ENCODE results near the gene DSC1.
"Not testable (repeated sequence)": the region's sequence is repeated elsewhere in the genome, so short reads cannot be mapped to it uniquely, and the experiment has no call there.

The DSC1 gene, protein sequence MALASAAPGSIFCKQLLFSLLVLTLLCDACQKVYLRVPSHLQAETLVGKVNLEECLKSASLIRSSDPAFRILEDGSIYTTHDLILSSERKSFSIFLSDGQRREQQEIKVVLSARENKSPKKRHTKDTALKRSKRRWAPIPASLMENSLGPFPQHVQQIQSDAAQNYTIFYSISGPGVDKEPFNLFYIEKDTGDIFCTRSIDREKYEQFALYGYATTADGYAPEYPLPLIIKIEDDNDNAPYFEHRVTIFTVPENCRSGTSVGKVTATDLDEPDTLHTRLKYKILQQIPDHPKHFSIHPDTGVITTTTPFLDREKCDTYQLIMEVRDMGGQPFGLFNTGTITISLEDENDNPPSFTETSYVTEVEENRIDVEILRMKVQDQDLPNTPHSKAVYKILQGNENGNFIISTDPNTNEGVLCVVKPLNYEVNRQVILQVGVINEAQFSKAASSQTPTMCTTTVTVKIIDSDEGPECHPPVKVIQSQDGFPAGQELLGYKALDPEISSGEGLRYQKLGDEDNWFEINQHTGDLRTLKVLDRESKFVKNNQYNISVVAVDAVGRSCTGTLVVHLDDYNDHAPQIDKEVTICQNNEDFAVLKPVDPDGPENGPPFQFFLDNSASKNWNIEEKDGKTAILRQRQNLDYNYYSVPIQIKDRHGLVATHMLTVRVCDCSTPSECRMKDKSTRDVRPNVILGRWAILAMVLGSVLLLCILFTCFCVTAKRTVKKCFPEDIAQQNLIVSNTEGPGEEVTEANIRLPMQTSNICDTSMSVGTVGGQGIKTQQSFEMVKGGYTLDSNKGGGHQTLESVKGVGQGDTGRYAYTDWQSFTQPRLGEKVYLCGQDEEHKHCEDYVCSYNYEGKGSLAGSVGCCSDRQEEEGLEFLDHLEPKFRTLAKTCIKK

DNA sequence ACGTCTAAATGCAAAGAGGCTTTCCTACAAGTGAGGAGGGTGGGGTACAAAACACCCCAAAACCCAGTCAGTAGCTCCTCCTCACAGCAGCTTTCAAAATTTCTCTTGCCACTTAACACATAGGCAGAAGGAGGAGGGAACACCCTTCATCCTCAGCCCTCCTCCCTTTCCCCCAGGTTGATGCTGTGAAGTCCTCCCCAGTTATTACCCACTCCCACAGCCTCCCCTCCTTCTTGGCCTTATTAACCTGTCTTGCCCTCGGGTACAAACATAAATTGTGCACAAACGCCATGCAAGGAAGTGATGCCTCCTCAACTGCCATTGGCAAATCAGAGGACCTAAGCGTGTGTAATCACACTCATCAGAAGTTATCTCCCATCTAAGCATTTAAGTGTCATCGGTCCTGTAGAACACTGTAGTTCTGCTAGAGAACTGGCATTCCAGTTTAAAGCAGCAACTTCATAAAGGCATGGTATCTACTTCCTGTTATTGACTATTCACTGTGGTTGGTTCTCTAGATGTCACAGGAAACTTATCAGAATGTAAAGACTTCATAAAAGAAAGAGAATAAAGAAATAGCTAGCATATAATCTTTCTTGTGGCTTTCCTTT, at the start of gene DSC1:
Gene DSC1, minus strand, starts transcription at position 32 of the 611 bp plus-strand sequence. CDS start 262 bp downstream, outside the sequence.
- DNase-seq (ENCODE audit: low read depth, low spot score): no peak

DNA sequence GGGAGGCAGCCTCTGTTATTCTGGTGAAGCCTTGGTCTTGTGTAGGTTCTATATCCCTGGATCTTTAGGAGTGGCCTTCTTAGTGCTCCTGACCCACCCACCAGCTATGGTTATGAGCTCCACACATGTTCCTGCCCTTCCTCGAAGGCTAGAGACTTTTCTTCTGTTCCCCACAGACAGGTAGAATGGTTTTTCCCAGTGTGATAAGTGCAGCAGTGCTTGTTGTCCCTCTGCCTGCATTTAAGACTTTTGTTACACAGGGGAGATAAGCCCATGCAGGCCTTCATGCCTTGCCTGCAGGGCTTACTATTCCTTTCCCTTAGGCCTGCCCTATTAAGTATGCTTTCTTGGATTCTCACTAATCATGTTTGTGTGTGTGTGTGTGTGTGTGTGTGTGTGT, 48.4 kb upstream of the DSC1 start:
- DNase-seq (ENCODE audit: low read depth, low spot score): no peak

DNA sequence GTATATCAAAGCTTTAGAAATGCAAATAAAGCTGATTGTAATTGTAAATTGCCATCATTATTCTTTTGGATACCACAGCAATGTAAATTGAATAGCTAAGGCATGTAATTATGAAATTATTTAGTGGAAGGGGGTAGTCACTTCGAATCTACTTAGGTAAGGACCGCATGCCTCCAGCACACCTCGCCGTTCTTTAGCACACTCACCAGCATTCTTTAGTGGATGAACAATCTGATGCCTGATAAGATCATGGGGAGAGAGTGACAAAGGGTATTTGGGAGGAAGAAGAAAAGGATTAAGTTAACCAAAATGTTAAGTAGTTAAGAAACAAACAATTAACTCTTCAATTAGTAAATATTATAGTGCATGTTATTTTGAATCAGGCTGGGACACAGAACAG, 46.4 kb upstream of the DSC1 start:
- no peak for DNase-seq (ENCODE audit: low read depth, low spot score)

DNA sequence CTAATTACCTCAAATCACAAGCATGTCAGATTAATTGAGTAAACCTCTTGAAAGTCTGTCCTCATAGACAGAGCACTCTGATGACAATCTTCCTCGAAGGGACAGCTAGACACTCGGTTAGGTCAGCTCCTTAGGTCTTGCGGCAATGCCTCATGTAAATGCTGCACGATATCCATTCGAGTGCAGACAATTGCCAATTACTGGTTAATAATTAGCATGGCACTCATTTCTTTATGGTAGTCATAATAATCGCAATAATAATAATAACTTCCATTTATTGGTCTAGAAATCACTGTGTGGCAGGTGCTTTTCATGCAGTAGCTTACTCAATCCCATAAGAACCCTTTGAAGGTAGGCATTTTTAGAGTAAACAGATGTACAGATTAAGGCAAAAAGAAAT, 44.7 kb upstream of the DSC1 start:
- no peak for DNase-seq (ENCODE audit: low read depth, low spot score)

DNA sequence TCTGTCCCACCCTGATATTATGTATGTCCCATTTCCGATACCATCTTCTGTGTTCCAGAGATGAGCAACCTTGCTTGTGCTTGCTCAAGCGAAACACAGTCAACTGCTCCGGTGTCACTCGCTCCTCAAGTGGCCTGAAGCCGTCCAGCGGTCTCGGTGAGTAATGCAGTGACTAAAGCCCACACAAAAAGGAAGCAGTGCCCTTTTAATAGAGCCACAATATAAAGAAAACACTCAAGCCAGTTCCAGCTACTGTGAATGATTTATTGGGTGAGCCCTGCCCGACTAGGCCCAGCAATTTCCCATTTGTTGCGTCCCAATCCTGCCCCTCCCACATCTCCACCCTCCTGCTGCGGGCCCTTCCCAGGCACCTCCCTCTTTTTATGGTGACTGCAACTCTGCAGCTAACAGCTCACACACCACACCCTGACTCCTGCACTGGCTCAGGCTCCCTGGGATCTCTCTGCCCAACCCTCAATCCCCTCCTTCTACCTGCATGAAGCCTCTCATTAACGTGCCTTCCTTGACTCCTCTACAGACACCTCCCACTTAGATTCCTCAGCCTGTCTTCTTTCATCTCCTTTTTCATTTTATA, 44.2 kb upstream of the DSC1 start:
- no peak for DNase-seq (ENCODE audit: low read depth, low spot score)

DNA sequence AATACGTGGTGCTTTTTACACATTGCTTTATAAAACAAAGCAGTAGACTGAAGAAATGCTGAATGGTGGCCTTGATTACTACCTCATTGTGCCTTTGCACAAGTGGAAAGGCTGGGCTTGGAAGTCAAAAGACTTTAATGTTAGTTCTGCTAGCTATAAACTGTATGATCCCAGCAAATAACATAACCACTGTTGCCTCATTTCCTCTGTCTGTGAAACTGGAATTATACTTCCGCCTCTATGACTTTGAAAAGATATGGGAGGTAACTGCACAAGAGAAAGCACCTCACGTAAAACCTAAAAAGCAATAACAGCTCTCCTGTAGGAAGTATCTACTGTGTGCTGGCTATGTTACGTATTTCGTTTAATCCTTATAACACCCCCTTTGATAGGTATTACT, 43.4 kb upstream of the DSC1 start:
- no peak for DNase-seq (ENCODE audit: low read depth, low spot score)

DNA sequence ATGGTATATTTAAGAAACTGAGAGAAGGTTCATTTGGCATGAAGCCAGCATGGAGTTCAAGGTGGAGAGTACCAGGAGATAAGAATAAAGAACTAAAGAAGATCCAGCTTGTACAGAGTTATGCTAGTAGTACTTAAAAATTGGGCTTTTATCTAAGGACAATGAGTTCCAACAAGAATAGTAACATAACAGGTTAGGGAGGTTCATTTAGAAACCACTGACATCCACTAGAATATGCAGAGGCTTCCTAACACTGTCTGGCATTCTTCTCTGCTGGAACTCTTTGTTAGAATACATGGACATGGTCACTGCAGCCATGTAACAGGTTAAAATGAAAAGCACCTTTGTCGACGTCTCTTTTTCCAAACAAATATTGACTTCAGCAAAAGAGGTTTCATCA, 42.6 kb upstream of the DSC1 start:
- DNase-seq (ENCODE audit: low read depth, low spot score): no peak

DNA sequence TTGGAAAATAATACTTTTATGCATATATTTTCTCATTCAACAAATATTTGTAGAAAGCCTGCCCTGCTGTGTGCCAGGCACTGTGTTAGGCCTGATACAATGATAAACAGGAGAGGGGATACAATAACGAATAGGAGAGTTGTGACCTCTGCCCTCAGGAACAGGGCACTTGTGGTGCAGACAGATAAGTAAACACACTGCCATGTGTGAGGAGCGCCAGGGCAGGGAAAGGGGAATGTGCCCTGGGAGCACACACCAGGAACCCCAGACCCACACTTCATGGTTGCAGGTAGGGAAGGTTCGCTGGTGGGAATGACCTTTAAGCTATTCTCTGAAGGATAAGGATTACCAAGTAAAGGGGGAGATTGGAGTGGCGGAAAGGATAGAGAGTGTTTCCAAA, 42.2 kb upstream of the DSC1 start:
- no peak for DNase-seq (ENCODE audit: low read depth, low spot score)

DNA sequence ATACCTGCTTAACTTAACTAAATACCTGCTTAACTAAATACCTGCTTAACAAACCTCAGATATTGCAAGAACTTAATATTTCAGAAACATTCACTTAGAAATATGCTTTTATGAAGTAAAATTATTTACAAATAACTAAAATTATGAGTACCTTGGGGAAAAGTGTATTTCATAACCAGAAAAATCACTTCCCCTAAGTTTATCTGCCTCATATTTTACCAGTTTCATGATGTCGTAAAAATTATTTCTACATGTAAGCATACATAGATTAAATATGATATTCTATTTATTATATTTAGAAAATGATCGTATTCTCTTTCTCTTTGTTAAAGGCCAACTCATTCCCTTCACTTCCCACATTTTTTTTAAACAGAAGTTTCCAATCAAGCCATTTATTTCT, 41.5 kb upstream of the DSC1 start:
- no peak for DNase-seq (ENCODE audit: low read depth, low spot score)

DNA sequence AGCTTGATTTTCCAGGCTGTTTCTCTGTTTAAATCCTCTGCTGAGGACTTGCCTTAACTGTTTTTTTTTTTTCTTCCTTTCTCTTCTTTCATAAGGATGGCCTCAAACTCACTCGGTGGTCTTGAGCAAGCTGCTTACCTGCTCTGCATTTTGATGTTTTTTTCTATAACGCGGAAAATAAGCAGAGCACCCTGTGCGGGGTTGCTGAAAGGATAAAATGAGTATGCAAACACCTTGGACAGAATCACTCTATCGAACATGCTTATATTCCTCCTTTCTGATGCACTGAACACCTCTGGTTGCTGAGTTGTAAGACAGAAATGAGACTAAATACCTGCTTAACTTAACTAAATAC, 41.1 kb upstream of the DSC1 start:
- DNase-seq (ENCODE audit: low read depth, low spot score): no peak

DNA sequence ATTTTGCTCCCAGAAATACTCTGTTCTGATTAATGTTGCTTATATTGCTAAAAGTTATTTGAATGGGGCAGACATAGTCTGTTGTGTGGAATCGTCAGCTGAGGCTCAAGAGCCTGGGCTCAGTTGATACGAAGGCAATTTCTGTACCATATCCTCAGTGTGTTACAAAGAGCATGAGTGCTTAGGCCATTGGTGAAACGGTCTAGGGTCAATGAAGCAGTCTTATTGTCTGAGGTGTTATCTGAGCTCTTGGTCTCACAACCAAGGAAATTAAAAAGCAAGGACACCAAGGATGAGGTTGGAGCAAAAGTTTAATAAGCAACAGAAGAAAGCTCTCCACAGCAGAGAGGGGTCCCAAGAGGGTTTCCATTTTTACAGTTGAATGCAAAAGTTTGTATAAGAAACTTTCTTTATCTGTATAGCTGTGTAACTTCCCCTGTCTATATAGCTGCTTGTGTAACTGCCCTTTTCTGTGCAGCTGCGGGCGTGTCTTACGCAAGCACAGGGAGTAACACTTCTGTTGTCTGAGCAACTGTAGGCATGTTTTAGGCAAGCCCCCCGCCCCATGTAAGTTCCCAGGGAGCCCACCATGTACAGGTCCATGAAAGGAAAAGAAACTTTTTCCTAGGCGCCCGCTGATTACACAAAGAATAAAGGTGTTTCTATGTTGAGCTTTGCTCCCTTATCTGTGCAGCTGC, 40.6 kb upstream of the DSC1 start:
- DNase-seq (ENCODE audit: low read depth, low spot score): no peak

DNA sequence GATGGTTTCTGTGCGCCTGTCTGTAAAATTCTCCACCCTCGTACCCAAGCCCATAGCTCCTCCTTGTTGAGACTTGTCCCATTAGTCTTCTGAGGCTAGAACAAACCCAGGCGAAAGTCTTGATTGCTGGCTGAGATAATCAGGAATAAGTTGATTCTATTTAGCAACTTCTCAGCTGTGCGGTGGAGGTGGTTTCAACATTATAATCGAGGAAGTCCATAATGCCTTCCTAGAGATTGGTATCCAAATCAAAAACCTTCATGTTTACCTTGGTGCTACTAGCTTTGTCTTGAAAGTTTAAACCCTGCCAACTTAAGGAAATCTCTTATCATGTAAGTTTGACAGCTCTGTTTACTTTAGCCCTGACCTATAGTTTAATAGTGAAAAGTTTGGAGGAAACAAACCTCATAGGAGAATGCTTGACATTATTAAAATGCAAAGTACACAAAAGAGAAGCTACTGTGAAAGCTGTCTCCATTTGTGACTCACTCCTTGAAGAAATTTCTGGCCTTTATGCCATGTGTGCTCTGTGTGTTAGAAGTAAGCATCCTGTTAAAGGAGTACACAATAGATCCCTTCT, 36.6 kb upstream of the DSC1 start:
- no peak for DNase-seq (ENCODE audit: low read depth, low spot score)

DNA sequence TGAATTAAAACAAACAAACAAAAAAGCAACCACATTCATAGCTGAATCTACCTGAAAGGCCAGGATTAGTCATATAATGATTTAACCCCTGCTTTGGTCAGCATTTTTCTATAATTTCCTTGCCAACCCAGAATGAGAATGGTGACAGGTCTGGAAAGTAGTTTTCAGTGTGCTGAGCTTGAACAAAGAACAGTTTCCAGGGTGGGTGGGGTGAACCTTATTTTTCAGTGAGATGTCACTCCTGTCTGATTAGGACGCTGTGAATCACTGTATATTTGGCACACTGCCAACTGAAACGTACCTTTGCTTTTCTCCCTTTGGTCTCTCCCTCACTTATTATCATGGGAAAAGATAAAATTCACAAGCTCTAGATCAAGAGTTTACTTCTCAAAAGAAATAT, 35.0 kb upstream of the DSC1 start:
- no peak for DNase-seq (ENCODE audit: low read depth, low spot score)

DNA sequence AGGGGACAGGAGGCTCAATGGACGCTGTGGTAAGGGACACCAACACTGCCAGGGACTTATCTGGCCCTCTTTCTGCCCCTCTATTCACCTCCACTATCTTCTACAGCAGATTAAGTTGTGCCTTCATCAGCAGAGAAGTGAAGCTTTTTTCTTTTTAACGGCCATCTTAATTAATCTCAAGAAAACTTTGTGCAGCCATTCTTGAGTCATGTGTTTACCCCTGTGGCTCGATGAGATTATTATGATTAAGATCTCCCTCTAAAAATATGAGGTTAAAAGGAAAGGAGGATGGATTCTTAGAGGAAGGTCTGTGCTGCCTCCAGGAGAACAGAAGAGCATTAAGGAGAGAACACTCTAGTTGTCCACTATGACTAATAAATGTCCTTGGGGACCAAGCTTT, 32.4 kb upstream of the DSC1 start:
- no peak for DNase-seq (ENCODE audit: low read depth, low spot score)

DNA sequence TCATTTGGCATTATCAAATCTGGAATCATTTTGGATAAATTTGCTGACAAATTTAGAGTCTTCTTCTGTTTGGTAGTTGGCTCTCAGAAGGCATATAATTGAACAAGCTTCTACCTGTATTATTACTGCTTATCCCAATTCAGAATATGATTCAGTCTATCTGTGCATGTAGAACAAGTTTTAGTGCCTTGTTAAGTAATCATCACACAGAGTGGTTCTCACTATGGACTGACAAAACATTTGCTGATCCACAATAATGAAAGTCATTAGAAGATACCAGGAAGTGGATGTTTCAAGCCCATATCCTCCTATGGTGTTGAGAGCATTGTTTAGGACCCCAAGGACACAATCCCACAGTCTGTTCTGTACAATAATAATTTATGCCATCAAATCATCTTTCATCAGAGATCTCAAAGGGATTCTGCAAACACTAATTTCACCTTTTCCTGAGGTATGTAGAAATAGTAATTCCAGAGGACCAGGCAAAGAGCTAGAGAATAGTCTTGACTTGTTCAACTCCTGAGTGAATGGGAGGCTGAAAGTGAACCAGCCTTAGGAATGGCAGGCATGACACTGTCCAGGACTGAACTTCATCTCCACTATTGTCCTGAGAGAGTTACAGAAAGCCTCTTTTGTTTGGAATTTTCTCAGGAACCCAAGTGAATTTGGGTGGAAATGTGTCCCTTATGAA, 29.6 kb upstream of the DSC1 start:
- DNase-seq (ENCODE audit: low read depth, low spot score): no peak

DNA sequence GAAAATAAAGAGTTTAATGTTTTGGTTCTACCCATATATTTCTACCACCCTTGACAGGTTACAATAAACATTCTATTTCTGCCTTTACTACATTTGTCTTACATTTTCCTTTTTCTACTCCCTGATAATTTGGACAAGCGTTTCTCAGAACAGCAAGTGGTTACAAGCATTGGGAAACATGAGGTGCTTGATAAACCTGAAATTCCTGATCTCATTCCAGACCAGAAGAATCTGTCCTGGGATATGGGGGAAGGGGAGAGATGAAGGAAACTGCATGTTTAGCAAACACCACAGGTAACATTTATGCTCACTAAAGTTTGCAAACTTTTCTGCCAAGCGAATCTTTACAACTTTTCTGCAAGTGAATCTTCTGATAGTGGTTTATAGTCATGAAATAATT, 28.3 kb upstream of the DSC1 start:
- no peak for DNase-seq (ENCODE audit: low read depth, low spot score)

DNA sequence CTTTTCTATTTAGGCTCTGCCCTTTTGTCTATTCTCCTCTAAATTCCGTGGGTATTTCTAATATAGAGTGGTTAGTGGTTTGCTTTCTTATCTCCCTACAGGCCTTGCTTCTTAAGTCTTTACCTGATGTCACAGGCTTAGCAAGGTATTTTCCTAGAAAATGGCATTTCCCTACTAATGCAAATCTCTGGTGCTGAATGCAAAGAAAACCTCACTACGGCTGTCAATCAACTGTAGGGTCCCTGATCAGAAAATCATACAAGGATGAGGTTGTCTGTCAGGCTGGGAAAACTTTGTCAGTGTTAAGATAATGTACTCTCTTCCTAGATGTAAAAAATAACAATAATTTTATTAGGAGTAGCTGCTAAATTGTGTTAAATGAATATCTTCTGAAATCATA, 27.1 kb upstream of the DSC1 start:
- DNase-seq (ENCODE audit: low read depth, low spot score): no peak

DNA sequence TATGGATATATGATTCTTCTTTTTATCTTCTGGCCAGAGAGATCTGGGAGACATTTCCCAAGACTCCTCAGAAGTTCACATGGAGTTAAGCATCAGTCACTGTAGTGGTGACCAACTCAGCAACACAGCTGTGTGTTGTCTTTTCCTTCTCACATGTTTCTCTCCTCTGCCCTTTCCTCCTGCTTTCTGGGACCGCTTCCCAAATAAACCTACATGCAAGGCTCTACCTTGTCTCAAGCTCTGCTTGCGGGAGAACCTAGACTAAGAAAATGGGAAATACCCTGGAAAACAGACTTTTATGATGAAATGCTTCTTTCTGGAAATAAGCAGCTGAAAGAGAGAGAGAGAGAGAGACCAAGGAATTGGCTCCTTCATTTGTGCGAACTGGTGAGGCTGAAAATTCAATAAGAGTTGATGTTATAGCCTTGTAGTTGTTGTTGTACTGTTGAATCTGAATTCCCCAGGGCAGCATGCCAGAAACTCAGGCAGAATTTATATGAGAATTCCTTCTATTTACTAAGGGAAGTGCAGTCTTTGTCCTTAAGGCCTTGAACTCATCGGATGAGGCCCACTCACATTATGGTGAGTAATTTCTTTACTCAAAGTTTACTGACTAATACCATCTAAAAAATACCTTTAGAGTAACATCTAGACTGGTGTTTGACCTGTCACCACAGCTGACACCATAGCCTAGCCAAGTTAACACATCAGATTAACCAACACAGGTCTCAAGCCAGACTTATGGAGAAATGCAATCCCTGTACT, 22.7 kb upstream of the DSC1 start:
- DNase-seq (ENCODE audit: low read depth, low spot score): no peak

DNA sequence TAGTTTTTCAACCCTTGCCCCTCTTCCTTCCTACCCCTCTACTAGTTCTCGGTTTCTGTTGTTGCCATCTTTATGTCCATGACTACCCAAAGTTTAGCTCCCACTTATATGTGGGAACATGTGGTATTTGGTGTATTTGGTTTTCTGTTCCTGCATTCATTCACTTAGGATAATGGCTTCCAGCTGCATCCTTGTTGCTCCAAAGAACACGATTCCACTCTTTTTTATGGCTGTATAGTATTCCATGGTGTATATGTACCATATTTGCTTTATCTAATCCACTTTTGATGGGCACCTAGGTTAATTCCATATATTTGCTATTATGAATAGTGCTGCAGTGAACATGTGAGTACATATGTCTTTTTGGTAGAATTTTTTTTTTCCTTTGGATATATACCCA, 20.6 kb upstream of the DSC1 start:
- no peak for DNase-seq (ENCODE audit: low read depth, low spot score)

DNA sequence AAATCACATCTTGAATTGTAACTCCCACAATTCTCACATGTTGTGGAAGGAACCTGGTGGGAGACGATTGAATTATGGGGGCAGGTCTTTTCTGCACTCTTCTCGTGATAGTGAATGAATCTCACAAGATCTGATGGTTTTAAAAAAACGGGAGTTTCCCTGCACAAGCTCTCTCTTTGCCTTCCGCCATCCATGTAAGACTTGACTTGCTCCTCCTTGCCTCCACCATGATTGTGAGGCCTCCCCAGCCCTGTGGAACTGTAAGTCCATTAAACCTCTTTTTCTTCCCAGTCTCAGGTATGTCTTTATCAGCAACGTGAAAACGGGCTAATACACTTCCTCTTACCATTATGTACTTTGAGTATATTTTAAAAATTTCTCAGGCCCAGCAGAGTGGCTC, 14.7 kb upstream of the DSC1 start:
- not testable (repeated sequence) for DNase-seq (ENCODE audit: low read depth, low spot score)

Measured in brain pericyte (primary cell).